SKM-1 treated with dmso at 0.1 percent for 144 hours (cell line): Measurements from ENCODE around the gene MRPL12.
"Not testable (repeated sequence)": the region's sequence is repeated elsewhere in the genome, so short reads cannot be mapped to it uniquely, and the experiment has no call there.

Experiments
- DNase-seq: peaks from one replicate; lab custom pipeline; 2025; ENCODE audit not compliant: unreplicated experiment; lab: John Stamatoyannopoulos, UW

The MRPL12 gene

DNA sequence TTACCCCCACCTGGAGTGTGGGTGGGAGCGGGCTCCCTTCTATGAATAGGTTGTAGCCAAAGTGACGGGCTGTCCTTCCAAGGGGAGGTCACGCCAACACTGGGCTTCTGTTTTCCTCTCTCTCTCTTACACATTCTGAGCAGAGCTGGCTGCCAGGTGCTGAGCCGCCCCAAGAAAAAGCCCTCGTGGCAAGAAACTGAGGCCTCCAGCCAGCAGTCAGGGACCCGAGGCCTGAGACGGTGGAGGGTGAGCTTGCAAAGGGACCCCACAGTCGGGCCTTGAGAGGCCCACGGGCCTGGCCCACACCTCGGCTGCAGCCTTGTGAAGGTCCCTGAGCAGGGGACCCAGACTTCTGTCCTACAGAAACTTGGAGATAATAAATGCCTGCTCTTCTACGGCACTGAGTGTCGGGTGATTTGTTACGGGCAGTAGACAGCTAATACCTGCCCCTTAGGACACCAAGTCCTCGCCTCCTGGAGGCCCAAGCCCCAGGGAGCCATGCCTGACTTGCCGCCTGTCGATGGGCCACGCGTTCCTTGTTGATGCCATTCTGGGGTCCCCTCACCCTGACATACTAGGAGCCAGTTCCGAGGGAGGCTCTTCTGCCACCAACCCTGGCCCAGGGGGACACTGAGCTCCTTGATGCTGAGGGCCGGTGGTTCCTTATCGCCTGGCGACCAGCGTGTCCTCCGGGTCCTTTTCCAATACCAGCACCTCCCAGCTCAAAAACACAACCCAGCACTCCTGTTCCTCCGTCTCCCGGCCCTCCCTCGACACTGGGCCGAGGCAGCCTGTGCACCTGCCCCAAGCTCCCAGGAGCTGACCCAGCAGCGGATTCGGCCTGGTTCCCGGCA is 35.0 kb downstream of the MRPL12 start:
- DNase-seq, result no peak

DNA sequence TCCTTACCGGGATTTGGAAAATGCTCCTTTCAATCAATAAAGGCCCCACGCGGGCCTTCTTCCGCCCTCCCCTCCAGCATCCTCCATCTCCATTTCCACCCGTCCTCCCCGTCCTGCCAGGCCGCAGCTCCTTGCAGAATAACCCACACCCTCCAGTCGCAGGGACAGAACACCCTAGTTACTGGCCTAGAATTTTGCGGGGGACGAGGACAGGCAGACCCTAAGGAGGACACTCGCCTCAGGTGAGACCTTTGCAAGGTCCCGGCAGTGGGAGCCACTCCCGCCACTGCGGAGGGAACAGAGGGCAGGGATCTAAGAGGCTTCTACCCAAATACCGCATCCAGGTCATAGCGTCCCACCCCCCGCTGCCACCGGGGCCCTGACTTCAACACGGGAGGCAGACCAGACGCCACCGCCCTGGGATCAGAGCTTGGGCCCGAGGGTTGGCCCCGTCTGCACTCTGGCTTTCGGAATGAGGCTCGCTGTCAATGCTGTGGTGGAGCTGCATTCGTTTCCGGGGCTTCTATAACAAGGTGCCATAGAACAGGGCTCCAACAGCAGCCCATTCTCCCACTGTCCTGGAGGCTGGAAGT is 35.7 kb downstream of the MRPL12 start:
- no peak for DNase-seq

DNA sequence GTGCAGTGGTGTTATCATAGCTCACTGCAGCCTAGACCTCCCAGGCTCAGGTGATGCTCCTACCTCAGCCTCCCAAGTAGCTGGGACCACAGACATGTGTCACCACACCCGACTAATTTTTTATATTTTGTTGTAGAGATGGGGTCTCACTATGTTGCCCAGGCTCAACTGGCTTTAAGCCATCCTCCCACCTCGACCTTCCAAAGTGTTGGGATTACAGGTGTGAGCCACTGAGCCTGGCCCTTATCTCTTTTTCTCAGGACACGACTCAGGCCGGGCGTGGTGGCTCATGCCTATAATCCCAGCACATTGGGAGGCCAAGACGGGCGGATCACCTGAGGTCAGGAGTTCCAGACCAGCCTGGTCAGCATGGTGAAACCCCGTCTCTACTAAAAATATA is 36.4 kb downstream of the MRPL12 start:
- not testable (repeated sequence) for DNase-seq

DNA sequence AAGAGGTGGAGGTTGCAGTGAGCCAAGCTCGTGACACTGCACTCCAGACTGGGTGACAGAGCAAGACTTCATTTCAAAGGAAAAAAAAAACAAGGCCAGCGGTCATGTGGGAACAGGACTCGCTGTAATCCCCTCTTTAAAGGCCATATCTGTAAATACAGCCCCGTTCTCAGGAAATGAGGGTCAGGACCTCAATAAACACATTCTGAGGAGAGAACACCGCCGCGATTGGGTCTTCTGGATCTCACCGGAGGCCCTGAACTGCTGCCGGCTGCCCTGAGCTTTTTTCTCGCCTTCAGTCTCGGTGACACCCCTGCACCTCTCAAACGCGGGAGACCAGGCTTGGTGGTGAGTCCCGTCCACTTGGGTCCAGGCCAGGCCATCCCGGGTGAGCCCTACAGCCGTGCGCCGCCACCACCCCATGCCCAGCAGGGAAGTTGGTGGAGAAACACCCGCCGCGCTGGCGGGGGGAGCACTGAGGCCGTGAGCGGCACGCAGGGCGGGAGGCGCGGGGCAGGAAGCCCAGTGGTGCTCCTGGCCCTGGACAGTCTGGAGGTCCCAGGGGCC is 37.3 kb downstream of the MRPL12 start:
- DNase-seq, result no peak

DNA sequence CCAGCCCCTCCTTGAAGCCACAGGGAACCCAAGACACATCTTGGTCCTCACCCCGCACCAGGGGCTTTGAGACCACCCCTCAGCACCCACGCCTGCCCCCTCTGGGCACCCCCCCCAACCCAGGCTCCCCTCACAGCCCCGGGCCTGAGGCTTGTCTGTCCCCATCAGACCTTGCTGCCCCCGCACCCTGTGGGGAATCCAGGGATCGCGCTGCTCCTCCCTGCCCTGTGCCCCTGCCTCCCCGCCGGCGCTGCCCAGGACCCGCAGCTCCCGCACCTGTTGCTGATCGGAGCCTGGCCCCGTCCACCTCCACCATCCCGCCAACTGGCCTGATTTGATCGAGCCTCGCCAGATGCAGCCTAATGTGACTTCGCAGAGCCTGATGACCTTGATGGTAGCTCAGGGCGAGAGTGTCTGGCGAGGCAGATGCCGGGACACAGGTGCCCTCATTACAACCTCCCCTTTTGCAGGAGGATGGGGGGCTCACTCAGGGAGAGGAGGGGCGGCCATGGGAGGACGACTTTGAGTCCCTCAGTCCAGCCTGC is 38.0 kb downstream of the MRPL12 start:
- no peak for DNase-seq

DNA sequence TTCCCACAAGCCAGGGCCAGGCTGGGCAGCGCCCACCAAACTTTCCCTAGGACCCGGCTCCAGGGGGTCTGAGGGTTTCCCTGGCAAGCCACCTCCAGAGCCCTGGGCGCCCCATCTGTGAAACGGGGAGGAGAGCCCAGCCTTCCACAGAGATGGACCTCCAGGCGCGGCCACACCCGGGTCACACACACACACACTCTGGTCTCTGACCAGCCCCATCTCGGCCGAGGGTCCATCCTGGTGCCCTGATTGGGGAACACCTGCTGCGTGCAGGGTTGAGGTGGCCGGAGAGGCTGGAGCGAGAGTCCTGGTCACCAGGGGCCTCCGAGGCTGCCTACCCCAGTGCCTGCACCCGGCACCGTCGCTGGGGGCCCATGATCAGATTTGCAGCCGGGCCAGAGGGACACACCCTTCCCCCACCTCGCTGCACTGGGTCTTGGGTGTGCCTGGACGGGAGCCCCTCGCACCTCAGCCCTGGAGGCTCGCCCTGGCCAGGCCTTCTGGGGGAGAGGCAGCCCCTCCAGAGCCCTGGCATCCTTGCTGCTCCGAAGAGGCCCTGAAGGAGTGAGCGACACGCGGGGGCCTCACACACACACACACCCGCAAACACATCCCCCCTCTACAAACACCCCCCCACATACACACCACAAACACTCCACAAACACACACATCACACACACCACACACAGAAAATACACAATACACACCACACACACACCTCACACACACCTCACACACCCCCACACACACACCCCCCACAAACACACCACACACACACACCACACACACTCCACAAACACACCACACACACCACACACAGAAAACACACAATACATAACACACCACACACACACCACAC is 38.7 kb downstream of the MRPL12 start:
- no peak for DNase-seq
